ENCODE results near the gene CDH10. TPM values are rescaled to one million over a fixed set of nuclear protein-coding genes. Genes with fewer than 3 reads are reported as not detected.

CDH10 gene
- total and polyA plus RNA-seq, 2 of the 13 experiments (the other 11 are each of a cell fraction or from before 2014, with no cell fraction given): 0.01 to 0.04 TPM

- Histone ChIP-seq H3K9ac (ENCODE audit: insufficient read depth, low read depth, low read length) (no peak overlapping the region), H3K9me3 (ENCODE audit: low read length) (no peaks in the 10 kb centered on the region), H4K20me1 (ENCODE audit: insufficient read depth, low read length) (no peaks in the 10 kb centered on the region), H3K79me2 (ENCODE audit: insufficient read depth, low read length) (no peaks in the 10 kb centered on the region), H2AFZ (ENCODE audit: low read length) (no peak overlapping the region), H3K36me3 (replicated peaks in 1 of 2; ENCODE audit: control insufficient read depth in 1 of 2, insufficient read depth in 2 of 2, low read length in 2 of 2) (no peaks in the 10 kb centered on the region), H3K4me1 (ENCODE audit: insufficient read depth, low read length) (no peaks in the 10 kb centered on the region), H3K27ac (ENCODE audit: extremely low read length, insufficient read depth, low read length) (no peak overlapping the region), H3K4me3 (replicated peaks in 1 of 3; ENCODE audit: insufficient read depth in 1 of 3, low read depth in 2 of 3, low read length in 3 of 3) (no peak overlapping the region), H3K4me2 (ENCODE audit: low read depth, low read length) (no peak overlapping the region), H3K27me3 (ENCODE audit: control insufficient read depth in 1 of 2, insufficient read depth in 2 of 2, low read length in 2 of 2) (no peaks in the 10 kb centered on the region; a peak in 1 of 5 replicates)
- ChIA-PET POLR2A (no interaction called here), CTCF (ENCODE audit: low intra/inter-chr PET ratio, low total read pairs) (no interaction called here)
- 25% methylated on average over 7 of the region's 7 CpGs for WGBS (ENCODE audit: low lambda C conversion rate)
- no peak for ATAC-seq
- DNase-seq (ENCODE audit: low spot score): no peak
- intact Hi-C loops (cut with micrococcal nuclease; ENCODE audit: unreplicated experiment): no loop called here
- BruUV-seq (replicated peaks): no TSS peak
- FAIRE-seq: no peak
- in situ Hi-C loops (cut with HindIII; ENCODE audit: extremely low pct_ligation_motif_present, low pct_unique_long_range_greater_than_20kb): no loop called here
- TF ChIP-seq ZNF547 (CRISPR knock-in tag; IDR thresholded peaks at IDR 0.05) (no peak), ZNF512B (CRISPR knock-in tag; IDR thresholded peaks at IDR 0.05; ENCODE audit: borderline replicate concordance) (no peak), ZNF678 (CRISPR knock-in tag; IDR thresholded peaks at IDR 0.05) (no peak), TCF12 (IDR thresholded peaks at IDR 0.05) (no peak), TCF12 (CRISPR knock-in tag; IDR thresholded peaks at IDR 0.05) (no peak), ZSCAN22 (CRISPR knock-in tag; IDR thresholded peaks at IDR 0.05) (no peak), ZNF383 (CRISPR knock-in tag; IDR thresholded peaks at IDR 0.05; ENCODE audit: borderline replicate concordance) (no peak), PRDM10 (CRISPR knock-in tag; IDR thresholded peaks at IDR 0.05; ENCODE audit: low read depth) (no peak)
Observed at GRCh38 chr5:24525414-24525813, 119.4 kb downstream of the CDH10 start.

Data from HepG2 (cell line).